Fibroblast of skin of left biceps (primary cell): Measurements from ENCODE around the gene WDR20.

ENCODE experiments used
- DNase-seq, 2 experiments: peaks; one replicate each; pipeline ENCODE4 v3.0.0-alpha.2; 2013; ENCODE audit warnings: low read depth in 2 of 2

WDR20 gene

DNA sequence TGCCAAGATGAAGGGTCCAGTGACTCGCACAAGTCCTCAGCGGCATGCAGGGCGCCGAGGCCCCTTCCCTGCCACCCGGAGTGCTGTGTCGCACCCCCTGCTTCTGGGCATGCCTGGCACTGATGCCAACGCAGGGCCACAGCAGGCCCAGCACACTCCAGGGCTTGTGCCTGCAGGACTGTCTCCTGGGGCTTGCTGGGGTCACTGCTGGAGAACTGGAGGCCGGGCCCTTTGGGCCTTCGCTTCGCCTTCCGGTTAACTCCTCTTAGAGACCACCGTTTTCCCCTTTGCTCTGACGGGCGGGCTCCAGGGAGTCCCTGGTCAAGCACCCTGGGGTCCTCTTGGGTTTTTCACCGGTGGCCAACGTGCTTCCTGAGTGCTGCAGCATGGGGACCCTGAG, 79.6 kb downstream of the WDR20 start:
- DNase-seq = no peak

DNA sequence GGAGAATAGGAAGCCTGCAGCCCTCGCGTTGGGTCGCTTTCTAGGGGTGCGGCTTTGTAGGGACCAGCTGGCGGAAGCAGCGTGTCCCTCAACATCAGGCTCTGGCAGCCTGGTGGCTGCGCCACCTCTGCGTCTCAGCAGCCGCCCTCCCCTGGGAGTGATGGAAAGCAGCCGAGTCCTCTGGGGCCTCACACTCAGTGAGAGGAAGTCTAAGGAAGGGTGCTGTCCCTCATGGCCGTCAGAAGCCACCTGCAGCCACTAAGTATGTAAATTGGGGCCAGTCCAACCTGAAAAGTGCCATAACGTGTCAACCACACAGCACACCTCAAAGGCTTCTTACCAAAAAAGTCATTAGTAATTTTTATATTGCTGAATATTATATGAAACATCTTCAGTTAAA, 80.3 kb downstream of the WDR20 start:
- DNase-seq = no peak

DNA sequence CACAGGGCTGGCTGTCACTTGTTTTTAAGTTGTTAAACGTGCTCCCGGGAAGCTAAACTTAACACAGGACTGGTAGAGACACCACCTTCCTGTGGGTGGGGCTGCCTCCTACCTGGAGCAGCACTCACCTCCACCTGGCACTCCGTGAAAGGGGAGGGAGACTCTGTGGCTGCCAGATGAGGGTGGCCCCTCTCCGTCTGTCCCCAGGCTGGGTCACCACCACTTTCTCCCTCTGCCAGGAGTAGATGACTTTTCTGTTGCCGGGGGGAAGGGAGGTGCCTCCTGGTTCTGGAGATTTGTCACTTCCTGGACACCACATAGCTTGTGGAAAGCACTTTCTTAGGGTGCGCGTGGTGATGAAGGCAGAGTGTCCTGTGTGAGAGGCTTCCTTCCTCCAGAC, 81.3 kb downstream of the WDR20 start:
- DNase-seq = no peak

DNA sequence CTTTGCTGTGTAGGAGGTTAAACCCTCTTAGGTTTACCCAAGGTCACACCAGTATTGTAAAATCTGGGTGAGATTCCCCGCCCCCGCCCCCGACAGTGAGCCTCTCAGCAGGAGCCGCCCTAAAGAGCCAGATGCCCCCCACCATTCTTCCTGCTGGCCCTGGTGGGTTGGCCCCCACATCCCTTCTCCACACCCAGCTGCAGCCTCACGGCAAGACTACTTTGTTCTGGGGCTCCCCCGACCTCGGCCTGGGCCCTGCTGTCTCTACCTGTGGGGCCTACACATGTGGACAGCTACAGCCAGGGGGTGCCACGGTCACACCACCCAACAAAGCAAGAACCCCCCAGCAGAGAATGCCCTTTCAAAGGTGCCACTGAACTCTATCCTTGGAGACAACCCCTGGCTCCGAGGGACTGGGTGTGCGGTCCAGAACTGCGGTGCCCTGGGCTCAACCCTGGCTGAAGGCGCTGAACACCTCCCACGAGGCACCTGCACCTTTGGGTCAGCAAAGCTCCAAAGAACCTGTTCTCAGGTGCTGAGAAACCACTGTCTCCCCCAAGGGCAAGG, 82.4 kb downstream of the WDR20 start:
- no peak for DNase-seq

DNA sequence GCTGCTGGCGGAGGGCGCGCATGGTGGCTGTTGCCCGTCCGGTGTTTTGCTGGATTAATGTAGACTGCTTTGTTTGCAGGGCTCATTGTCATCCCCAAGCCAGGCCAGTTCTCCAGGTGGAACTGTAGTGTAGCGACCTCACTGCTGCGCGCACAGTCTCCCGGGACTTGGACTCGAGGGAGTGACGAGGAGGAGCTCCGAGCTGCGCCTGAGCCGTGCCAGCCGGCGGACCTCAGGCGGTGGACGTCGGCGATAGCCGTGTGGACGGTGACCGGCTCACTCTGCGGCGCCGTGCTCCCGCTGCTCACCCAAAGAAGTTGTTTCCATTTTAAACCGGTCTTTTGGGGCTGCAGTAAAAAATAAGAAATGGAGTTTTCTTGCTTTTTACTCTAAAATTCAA, 83.1 kb downstream of the WDR20 start:
- DNase-seq = no peak

DNA sequence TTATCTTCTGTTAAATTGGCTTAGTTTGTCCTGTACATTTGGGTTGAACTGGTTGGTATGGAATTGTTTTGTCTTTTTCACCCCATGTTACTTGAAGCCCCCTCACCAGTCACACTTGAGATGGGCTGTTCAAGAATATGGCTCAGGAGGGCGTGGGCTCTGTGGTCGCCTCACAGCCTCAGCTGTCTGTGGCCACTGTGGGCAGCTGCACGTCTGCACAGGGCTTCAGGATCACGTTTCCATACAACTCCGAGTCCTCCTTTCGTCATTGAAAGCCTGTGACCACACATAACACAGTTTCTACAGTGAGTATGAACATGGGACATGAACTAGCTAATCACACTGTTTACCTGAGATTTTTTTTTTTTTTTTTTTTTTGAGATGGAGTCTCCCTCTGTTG, 84.0 kb downstream of the WDR20 start:
- no peak for DNase-seq

DNA sequence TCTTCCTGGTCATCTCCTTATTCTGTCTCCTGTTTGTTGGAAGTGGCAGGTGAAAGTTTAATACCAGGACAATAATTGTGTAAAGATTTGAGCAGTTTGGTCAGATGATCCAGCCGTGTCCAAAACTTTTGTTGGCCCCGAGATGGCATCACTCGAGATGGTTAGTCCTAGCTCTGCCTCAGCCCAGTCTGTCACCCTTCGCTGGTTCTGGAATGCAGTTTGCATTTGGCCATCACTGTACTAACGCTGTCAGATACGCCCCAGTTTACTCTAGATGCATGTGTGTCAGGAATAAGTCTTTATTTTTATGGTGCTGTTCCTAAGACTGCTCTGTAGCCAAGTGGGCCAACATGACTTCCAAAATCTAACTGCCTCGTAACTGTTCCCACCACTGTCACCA, 85.7 kb downstream of the WDR20 start:
- no peak for DNase-seq

DNA sequence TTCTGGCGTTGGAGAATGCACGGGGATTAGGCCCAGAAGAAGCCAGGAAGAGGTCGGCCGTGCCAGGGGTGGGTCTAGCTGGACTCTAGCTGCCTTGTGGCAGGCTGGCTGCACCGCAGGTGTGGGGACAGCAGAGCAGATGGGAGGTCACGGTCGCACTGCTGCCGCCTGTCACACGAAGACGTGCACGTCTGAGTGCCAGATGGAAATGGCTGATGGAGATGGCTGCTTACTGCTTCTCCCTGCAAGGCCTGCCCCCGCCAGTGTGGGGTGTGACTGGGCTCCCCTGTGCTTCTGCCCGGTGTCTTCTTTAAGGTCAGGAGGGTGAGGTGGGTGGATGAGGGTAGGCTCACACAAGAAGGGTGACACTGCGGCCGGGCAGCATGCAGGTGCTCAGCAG, 86.2 kb downstream of the WDR20 start:
- DNase-seq = no peak

DNA sequence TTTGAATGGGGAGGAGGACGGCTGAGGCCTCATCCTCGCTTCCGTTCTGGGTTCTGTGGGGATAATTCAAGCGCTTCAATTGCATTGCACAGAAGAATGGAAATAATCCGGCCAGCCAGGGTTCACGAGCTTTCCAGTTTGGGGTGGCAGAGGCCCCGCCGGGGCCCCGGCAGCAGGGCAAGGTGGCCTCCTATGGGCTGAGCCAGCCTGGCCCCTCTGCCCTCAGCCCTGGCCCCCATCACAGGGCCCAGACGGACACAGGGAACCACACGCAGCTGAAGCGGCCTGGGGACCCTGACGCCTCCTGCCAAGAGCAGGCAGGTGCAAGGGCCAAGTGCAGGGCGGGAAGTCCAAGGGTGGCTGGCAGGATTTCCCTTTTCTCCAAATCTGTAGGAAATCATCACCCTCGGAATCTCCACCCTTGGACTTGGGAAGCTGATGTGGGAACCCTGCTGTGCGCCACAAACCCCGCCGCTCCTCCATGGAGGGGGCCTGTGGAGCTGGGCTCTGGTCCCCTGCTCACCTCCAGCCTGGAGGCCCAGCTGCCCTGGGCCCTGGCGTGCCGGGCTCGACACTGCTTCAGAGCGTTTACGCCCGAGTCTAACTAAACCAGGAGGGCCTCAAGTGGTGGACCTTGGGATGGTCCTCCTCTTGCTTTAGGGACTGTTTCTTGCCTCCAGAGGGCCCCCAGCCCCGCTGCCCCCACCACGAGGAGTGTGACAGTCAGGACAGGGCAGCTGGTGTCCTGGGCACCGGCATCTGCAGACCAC, 86.8 kb downstream of the WDR20 start:
- DNase-seq = no peak

DNA sequence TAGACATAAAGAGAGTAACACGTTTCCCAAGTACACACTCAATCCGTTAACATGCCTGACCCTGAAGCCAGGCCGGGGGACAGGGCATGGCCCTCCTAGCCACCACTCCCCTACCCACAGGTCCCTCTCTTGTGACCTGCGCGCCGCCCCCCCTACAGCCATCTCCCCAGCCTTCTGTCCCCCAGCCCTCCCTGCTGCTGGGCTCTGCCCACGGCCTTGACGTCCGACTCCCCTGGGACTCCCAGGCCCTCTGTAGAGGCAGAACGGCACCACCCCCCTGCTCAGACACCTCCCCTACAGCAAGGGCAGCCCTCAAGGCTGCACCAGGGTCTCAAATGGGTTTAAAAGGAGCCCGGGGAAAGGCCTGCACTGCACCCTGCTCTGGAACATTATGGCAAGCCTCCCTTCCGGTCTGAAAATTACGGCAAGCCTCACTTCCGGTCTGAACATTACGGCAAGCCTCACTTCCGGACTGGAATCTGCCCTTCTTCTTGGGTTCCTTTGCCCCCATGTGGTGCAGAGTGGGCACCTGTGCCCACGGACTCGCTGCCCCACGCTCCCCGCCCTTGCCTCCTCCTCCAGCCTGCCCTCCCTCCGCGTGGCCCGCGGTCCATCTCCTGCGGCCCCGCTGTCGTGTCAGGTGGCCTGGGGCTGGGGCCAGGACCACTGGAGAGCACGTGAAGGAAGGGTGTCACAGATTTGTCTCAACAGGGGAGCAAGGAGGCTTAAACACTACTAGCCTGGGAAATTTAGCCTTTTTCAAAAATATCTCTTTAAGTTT, 87.7 kb downstream of the WDR20 start:
- DNase-seq = no peak

DNA sequence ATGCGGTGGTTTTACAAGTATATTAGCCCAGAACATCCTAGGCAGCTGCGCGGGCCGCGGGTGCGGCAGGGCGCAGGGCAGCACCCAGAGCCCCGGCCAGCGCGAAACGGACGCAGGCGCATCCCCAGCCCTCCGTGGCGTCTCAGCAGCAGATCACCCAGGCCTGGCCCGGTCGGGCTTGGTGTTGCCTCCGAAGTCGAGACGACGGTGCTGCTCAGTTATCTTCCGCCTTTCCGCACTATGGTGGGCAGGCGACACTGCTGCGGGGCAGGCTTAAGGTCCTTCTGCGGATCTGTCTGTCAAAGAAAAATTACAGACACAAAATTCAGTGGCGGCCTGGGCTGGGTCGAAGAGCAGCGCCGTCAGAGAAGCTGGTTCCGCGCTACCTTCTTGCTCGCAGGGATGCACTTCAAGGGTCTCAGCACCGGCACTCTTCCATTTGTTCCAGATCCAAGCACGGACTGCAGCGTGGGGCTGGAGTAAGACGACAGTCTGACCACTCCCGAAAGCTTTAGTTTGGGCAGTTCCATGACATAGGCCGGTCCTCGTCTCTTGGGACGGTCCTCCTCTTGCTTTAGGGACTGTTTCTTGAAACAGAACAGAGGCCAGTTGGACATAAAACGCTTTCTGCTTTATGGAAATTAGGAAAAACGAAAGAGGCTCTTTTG, 89.5 kb downstream of the WDR20 start:
- DNase-seq = no peak

DNA sequence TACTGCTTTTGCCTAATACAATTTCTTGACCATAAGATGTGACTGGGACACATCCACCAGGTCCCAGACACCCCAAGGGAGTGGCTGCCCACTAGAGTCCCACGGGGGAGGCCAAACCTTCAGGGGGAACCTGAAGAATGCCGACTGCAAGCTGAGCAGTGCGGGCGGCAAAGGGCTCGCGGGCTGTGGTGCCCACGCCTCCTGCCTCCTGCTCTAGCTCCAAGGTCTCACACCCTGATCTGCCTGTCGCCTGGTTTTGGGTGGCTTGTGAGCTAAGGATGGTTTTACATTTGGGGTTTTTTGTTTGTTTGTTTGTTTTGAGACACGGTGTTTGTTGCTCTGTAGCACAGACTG, 90.0 kb downstream of the WDR20 start:
- no peak for DNase-seq

DNA sequence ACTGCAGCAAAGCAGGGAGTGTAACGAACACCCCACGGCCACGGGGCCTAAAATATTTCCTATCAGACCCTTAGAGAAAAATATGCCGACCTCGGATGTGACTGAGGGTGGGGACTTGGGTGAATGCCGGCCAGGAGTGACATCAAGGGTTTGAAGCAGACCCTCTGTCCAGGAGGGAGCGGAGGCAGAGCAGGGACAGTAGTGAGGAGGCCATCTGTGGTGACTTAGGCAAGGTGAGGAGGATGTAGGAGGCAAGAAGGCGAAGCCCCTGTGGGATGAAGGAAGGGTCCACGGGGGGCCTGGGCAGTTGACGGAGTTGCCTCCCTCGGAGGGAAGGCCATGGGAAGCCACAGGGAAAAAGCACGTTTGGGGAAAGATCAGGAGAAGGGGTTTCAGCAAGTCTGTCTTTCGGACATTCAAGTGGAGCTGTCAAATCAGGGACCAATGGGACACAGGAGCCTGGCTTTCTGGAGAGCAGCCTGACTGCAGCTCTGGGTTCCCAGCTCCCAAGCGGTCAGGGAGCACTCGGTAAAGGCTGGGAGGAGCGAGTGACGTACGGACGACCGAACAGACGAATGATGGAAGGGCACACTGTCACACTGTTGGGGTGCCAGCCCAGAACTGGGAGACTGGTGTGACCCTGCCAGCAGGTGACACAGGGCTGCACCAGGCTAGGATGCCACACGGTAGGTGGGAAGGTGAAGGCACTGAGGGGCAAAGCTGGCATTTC, 90.9 kb downstream of the WDR20 start:
- DNase-seq = no peak

DNA sequence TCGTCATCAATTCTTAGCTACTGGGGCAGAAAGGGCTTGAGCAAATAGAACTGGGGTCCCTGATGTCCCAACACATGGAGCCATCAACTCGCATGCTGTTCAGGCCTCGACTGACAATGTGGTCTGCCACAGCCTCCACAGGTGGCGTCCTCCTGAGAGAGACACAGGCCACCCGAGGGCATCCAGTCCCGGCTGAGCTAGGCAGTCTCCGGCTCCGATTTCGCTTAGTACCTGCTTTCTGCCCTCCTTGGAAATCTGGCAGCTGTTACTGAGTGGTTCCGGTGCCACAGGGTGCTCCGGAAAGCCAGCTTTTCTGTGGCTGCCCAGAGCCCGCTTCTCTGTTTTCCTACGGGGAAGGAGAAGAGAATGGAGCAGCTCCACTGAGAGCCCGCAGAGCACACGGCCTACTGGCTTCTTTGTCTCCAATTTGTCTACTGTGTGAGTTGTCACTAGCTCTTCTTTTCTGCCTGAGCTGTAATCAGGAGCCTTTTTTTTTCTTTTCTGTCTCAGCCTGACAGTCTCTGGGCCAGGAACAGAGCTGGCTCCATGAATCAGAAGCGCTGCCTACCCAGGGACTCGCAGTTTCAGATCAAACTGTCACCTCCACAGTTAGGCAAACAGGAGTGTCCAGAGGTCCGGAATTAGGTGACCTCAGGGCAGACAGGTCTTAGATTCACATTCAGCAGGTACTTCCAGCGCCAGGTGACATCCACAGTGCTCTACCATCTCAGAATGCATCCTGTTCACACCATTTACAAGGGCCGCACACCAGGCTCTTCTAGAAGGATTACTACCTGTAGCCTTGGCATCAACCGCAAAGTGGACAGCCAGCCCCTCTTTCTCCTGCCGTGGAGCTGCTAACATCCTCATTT, 92.0 kb downstream of the WDR20 start:
- DNase-seq = no peak

DNA sequence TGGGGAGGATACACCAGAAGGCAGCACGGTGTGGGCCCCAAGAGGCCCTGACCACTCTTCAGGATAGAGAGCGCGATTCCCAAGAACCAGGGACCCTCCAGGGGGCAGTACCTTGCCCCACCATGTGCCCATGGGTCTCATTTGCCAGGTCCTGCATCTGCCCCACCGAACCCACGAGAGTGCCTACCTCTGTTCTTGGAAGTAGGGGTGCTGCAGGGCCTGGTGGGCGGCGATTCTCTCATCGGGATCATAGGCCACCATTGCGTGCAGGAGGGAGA, 92.6 kb downstream of the WDR20 start:
- no peak for DNase-seq

DNA sequence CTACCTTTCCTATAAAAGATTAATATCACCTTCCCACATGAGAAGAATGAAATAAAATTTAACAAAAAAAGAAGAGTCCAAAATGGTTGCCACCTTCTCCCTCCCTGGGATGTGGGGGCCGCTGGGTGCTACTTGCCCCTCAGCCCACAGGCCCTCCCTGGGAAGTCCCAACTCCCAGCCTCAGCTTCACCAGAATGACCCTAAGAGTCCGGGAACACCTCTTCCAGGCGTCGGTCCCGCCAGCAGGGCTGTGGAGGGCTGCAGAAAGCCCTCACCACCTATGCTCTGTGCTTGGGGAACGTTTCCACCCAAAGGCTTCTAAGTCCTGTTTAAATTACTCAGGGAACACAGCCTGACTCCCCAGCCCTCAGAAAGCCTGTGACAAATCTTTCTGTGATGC, 93.4 kb downstream of the WDR20 start:
- DNase-seq = no peak

DNA sequence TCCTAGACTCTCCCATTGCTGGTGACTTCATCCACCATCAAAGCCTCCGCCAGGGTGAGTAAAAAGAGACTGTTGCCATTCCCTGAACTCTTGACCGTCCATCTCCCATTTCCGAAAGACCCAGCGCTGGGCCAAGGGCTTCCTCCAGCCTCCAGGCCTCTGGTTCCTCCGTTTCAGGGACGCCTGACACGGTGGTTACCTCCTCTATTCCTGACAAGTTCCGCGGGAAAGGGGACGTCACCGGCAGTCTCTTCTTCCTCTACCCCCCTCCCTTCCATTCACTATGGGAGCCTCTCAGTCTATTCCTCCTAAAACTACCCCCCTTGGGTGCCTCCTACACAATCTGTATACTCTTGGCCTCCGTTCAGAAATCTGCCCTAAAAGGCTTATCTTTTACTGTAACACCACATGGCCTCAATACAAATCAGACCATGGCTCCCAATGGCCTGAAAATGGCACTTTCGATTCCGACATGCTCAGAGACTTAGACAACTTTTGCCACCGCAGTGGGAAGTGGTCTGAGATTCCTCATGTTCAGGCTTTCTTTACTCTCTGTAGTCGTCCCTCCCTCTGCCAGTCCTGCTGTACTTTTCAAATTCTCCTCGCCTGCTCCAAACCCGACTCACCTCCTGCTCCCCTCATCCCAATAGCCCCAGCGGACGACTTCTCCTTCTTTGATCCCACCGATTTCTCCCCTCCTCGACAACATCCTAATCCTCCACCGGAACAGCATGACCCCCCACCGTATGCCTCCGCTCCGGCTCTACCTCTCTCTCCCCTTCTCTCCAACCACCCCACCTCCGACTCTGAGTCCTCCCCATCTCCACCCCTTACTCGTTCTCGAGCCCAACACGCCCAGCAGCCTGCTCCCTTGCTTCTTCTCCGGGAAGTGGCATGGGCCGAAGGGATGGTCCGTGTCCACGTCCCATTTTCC, 94.9 kb downstream of the WDR20 start:
- DNase-seq = no peak

DNA sequence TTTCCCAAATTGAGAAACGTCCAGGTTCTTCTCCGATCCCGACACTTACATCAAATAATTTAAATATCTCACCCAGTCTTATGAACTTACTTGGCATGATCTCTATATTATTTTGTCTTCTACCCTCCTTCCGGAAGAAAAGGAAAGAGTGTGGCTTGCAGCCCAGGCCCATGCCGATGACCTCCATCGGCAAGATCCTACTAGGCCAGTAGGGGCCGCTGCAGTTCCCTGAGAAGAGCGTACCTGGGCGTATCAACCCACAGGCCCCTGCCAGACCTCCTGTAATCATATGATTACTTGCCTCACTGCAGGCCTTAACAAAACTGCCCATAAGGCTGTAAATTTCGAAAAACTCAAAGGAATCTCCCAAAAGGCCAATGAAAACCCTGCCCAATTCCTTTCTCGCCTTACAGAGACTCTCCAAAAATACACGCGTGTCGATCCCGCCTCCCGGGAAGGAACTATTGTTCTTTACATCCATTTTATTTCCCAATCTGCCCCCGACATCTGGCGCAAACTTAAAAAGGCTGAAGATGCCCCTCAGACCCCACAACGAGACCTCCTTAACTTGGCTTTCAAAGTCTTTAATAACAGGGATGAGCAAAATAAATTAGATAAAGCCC, 95.7 kb downstream of the WDR20 start:
- peak; percentile 18 to 28 for DNase-seq

DNA sequence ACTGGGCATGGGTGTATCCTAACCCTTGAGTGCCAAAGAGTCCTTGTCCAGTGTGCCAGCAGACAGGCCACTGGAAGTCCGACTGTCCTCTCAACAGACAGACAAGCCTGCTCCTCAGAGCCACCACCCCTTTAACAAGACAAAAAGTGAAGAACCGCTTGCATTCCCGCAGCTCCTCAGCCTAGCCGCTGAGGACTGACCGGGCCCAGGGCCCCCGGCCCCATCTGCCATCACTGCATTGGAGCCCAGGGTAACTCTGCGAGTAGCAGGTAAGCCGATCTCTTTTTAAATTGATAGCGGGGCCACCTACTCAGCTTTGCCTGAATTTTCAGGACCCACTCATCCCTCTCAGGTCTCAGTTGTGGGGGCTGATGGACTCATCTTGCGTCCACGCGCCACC, 96.3 kb downstream of the WDR20 start:
- DNase-seq = no peak

DNA sequence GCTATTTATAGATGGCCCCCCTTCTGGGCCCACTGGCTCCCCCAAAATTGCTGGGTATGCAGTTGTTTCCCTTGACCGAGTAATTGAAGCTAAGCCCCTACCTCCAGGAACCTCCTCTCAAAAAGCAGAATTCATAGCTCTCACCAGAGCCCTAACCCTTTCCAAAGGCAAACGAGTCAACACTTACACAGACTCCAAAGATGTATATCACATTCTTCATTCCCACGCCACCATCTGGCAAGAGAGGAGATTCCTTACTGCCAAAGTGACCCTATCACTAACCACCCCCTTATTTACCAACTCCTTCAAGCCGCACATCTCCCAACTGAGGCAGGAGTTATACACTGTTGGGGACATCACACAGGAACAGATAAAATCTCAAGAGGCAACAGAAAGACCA, 98.4 kb downstream of the WDR20 start:
- DNase-seq = no peak
